Trophoblast cell (in vitro differentiated cells and primary cell): ENCODE results near the gene HECTD4.

Source experiments
- DNase-seq, 2 donors: peaks; one replicate each; pipeline ENCODE4 v3.0.0-alpha.2; 2016
- H2AFZ ChIP-seq: 2 replicates; pipeline ENCODE4 v1.6.1; 2013; ENCODE audit warnings: low read length, moderate library complexity, mild to moderate bottlenecking; ENCODE audit not compliant: insufficient read depth, poor library complexity
- H2AK5ac ChIP-seq: 2 replicates; pipeline ENCODE4 v1.6.1; 2013; ENCODE audit warnings: mild to moderate bottlenecking, low read length
- H2BK120ac ChIP-seq: 2 replicates; pipeline ENCODE4 v1.6.1; 2013; ENCODE audit warnings: low read length, mild to moderate bottlenecking, moderate library complexity; ENCODE audit not compliant: insufficient read depth, poor library complexity
- H2BK12ac ChIP-seq: 2 replicates; pipeline ENCODE4 v1.6.1; 2013; ENCODE audit warnings: mild to moderate bottlenecking, low read length, moderate library complexity
- H2BK5ac ChIP-seq: 2 replicates; pipeline ENCODE4 v1.6.1; 2013; ENCODE audit warnings: low read length, low read depth, moderate library complexity, mild to moderate bottlenecking; ENCODE audit not compliant: poor library complexity
- H3K14ac ChIP-seq: 2 replicates; pipeline ENCODE4 v1.6.1; 2013; ENCODE audit warnings: mild to moderate bottlenecking, low read length
- H3K18ac ChIP-seq: 2 replicates; pipeline ENCODE4 v1.6.1; 2013; ENCODE audit warnings: mild to moderate bottlenecking, low read length
- H3K23ac ChIP-seq: 2 replicates; pipeline ENCODE4 v1.6.1; 2013; ENCODE audit warnings: low read length
- H3K27ac ChIP-seq: 2 replicates; pipeline ENCODE4 v1.5.1; 2013; ENCODE audit warnings: low read depth, mild to moderate bottlenecking, inconsistent platforms, low read length, moderate library complexity
- H3K27me3 ChIP-seq: 2 replicates; pipeline ENCODE4 v1.6.1; 2013; ENCODE audit warnings: inconsistent platforms, mild to moderate bottlenecking, low read length, moderate library complexity; ENCODE audit not compliant: insufficient read depth
- H3K36me3 ChIP-seq, 2 experiments: 1 replicate in 1 of 2; 2 replicates in 1 of 2; pipeline ENCODE4 v1.6.1; 2013; ENCODE audit warnings: low read length in 2 of 2, mild to moderate bottlenecking in 2 of 2, moderate library complexity in 1 of 2; ENCODE audit not compliant: insufficient read depth in 2 of 2, control insufficient read depth in 1 of 2
- H3K4ac ChIP-seq: 2 replicates; pipeline ENCODE4 v1.6.1; 2013; ENCODE audit warnings: low read depth, mild to moderate bottlenecking, low read length, moderate library complexity
- H3K4me1 ChIP-seq, 2 experiments: 1 replicate in 1 of 2; 2 replicates in 1 of 2; pipeline ENCODE4 v1.6.1; 2013; ENCODE audit warnings: low read length in 2 of 2, mild to moderate bottlenecking in 2 of 2, moderate library complexity in 1 of 2; ENCODE audit not compliant: insufficient read depth in 2 of 2, control insufficient read depth in 1 of 2
- H3K4me2 ChIP-seq: 2 replicates; pipeline ENCODE4 v1.6.1; 2013; ENCODE audit warnings: inconsistent platforms, mild to moderate bottlenecking, low read length, moderate library complexity
- H3K4me3 ChIP-seq: 2 replicates; pipeline ENCODE4 v1.5.1; 2013; ENCODE audit warnings: mild to moderate bottlenecking, low read depth, low read length, inconsistent platforms
- H3K79me1 ChIP-seq: one replicate; pipeline ENCODE4 v1.6.1; 2013; ENCODE audit warnings: low read length
- H3K79me2 ChIP-seq: 2 replicates; pipeline ENCODE4 v1.6.1; 2013; ENCODE audit warnings: low read length, mild to moderate bottlenecking; ENCODE audit not compliant: control insufficient read depth, insufficient read depth, poor library complexity
- H3K9ac ChIP-seq: 2 replicates; pipeline ENCODE4 v1.6.1; 2013; ENCODE audit warnings: mild to moderate bottlenecking, low read length
- H3K9me3 ChIP-seq: 2 replicates; pipeline ENCODE4 v1.6.1; 2013; ENCODE audit warnings: low read depth, mild to moderate bottlenecking, control low read depth, inconsistent platforms, low read length; ENCODE audit not compliant: insufficient read depth
- H4K12ac ChIP-seq: 2 replicates; pipeline ENCODE4 v1.6.1; 2013; ENCODE audit warnings: low read depth, mild to moderate bottlenecking, low read length, moderate library complexity
- H4K8ac ChIP-seq: 2 replicates; pipeline ENCODE4 v1.6.1; 2013; ENCODE audit warnings: low read depth, mild to moderate bottlenecking, low read length, moderate library complexity
- H4K91ac ChIP-seq: one replicate; pipeline ENCODE4 v1.6.1; 2013; ENCODE audit warnings: low read depth, mild to moderate bottlenecking, low read length, moderate library complexity
- WGBS: extraction: QIAGEN DNeasy Blood & Tissue Kit; methylation state at CpG from one replicate; pipeline ENCODE4 v1.1.7; 2013; ENCODE audit warnings: missing lambda C conversion rate; ENCODE audit not compliant: insufficient read length, insufficient coverage; ENCODE audit errors: extremely low coverage; 5-methylcytosine and 5-hydroxymethylcytosine counted together

Gene HECTD4

GRCh38 chr12:112234303-112234702, 147.9 kb downstream of the HECTD4 start:
- Histone ChIP-seq H4K8ac (no peak overlapping the region), H3K9me3 (no peaks in the 10 kb centered on the region), H3K14ac (no peak overlapping the region), H3K4me1 (peaks cover 9 to 10% of the 10 kb centered on the region in 2 experiments), H2BK120ac (no peak overlapping the region), H3K79me2 (peaks cover 3% of the 10 kb centered on the region), H3K9ac (no peak overlapping the region), H2AFZ (no peak overlapping the region), H4K91ac (no peak overlapping the region), H3K27me3 (no peaks in the 10 kb centered on the region), H3K4me2 (no peak overlapping the region), H3K27ac (no peak overlapping the region), H4K12ac (no peak overlapping the region), H2AK5ac (no peak overlapping the region), H3K18ac (no peak overlapping the region), H3K23ac (no peak overlapping the region), H3K36me3 (peaks cover 16 to 33% of the 10 kb centered on the region in 2 experiments), H3K4ac (no peak overlapping the region), H2BK12ac (no peak overlapping the region), H3K79me1 (peaks cover 3% of the 10 kb centered on the region), H3K4me3 (no peak overlapping the region), H2BK5ac (no peak overlapping the region)
- DNase-seq, result peak; percentile 84 to 94
- WGBS, result no CpG with 5 or more reads among the region's 2 CpGs

- Histone ChIP-seq H2BK120ac (no peak overlapping the region), H3K36me3 (peaks cover 14 to 34% of the 10 kb centered on the region in 2 experiments), H2BK12ac (no peak overlapping the region), H3K4me2 (no peak overlapping the region), H3K4ac (no peak overlapping the region), H3K79me2 (peaks cover 3% of the 10 kb centered on the region), H4K12ac (no peak overlapping the region), H2BK5ac (no peak overlapping the region), H3K14ac (no peak overlapping the region), H3K27ac (no peak overlapping the region), H3K9ac (no peak overlapping the region), H3K27me3 (no peaks in the 10 kb centered on the region), H3K23ac (no peak overlapping the region), H3K18ac (no peak overlapping the region), H2AFZ (no peak overlapping the region), H3K79me1 (peaks cover 3% of the 10 kb centered on the region), H3K9me3 (no peaks in the 10 kb centered on the region), H3K4me3 (no peak overlapping the region), H3K4me1 (peaks cover 9 to 10% of the 10 kb centered on the region in 2 experiments), H4K8ac (no peak overlapping the region), H2AK5ac (no peak overlapping the region), H4K91ac (no peak overlapping the region)
- WGBS, result no CpG with 5 or more reads among the region's 4 CpGs
- DNase-seq, result no peak
Measured at GRCh38 chr12:112233242-112233641, 149.0 kb downstream of the HECTD4 start.

DNA sequence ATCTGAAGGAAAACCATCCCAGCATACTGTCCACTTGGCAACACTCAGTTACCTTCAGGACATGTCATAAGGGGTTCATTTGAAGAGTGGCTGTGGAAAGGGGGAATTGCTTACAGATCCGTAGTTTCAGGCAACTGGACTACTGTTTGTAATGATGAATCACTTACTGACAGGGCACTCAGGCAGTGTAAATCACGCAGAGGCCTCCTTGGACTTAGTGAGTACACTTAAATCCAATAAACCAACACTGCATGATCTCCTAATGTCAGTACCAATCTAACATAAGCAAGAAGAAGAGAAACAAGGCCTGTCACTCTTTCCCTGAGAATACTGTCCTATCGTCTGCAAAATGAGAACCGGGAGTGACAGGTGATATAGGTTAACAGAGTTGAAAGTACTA, 152.1 kb downstream of the HECTD4 start:
- no peak overlapping the region for H4K8ac ChIP-seq
- no peak overlapping the region for H3K23ac ChIP-seq
- no peak overlapping the region for H2AK5ac ChIP-seq
- no peak overlapping the region for H3K4me2 ChIP-seq
- no peak overlapping the region for H3K18ac ChIP-seq
- no peaks in the 10 kb centered on the region for H3K79me2 ChIP-seq
- peaks cover 4 to 5% of the 10 kb centered on the region in 2 experiments for H3K4me1 ChIP-seq
- H4K91ac ChIP-seq, result no peak overlapping the region
- no peak overlapping the region for H2BK5ac ChIP-seq
- H3K4ac ChIP-seq, result no peak overlapping the region
- DNase-seq, result no peak
- H3K9me3 ChIP-seq, result no peaks in the 10 kb centered on the region
- no peak overlapping the region for H4K12ac ChIP-seq
- no peaks in the 10 kb centered on the region for H3K79me1 ChIP-seq
- H3K27me3 ChIP-seq, result no peaks in the 10 kb centered on the region
- no peak overlapping the region for H3K14ac ChIP-seq
- peaks cover 12 to 38% of the 10 kb centered on the region in 2 experiments for H3K36me3 ChIP-seq
- H3K9ac ChIP-seq, result no peak overlapping the region
- H3K4me3 ChIP-seq, result no peak overlapping the region
- H3K27ac ChIP-seq, result no peak overlapping the region
- WGBS, result no CpG with 5 or more reads among the region's 4 CpGs
- no peak overlapping the region for H2BK120ac ChIP-seq
- H2AFZ ChIP-seq, result no peak overlapping the region
- no peak overlapping the region for H2BK12ac ChIP-seq

- no CpG with 5 or more reads among the region's 3 CpGs for WGBS
- H2AFZ ChIP-seq, result no peak overlapping the region
Measured at GRCh38 chr12:112226768-112227167, 155.5 kb downstream of the HECTD4 start.

More at GRCh38 chr12:112226768-112227167, 155.5 kb downstream of the HECTD4 start:
- Histone ChIP-seq H4K91ac (no peak overlapping the region), H3K79me2 (no peaks in the 10 kb centered on the region), H3K36me3 (peaks cover 8 to 25% of the 10 kb centered on the region in 2 experiments), H3K27ac (no peak overlapping the region), H3K4me2 (no peak overlapping the region), H3K9ac (no peak overlapping the region), H2BK120ac (no peak overlapping the region), H3K9me3 (no peaks in the 10 kb centered on the region), H3K23ac (no peak overlapping the region), H4K12ac (no peak overlapping the region), H2BK5ac (no peak overlapping the region), H3K4me3 (no peak overlapping the region), H3K79me1 (no peaks in the 10 kb centered on the region), H2BK12ac (no peak overlapping the region), H3K4me1 (no peaks in the 10 kb centered on the region), H4K8ac (no peak overlapping the region), H3K27me3 (no peaks in the 10 kb centered on the region), H3K18ac (no peak overlapping the region), H3K4ac (no peak overlapping the region), H2AK5ac (no peak overlapping the region), H3K14ac (no peak overlapping the region)
- DNase-seq, result no peak
